HepG2 (cell line): ENCODE results near the gene SH3PXD2A. TPM values are rescaled to one million over a fixed set of nuclear protein-coding genes. Genes with fewer than 3 reads are reported as not detected.

ENCODE experiments used
- BRD4 ChIP-seq: sonication (generic); formaldehyde crosslinking; IDR thresholded peaks from 2 replicates; pipeline ENCODE4 v1.4.0; 2020; ENCODE audit warnings: missing genetic modification reagents
- CBX2 ChIP-seq, 2 experiments: fragments of 200-600 bp in 1 of 2; sonication (generic); formaldehyde crosslinking in 1 of 2; IDR thresholded peaks; 2 replicates each; pipeline versions ENCODE4 v1.7.0 to v1.8.1; 2018 to 2022; ENCODE audit warnings: low read depth in 2 of 2, low read length in 1 of 2, mild to moderate bottlenecking in 1 of 2, missing genetic modification reagents in 1 of 2
- HMG20A ChIP-seq: IDR thresholded peaks from 2 replicates; pipeline ENCODE4 v1.6.1; 2016; ENCODE audit warnings: borderline replicate concordance
- KAT7 ChIP-seq: IDR thresholded peaks from 2 replicates; pipeline ENCODE4 v1.6.1; 2018; ENCODE audit warnings: borderline replicate concordance, missing compliant biosample characterization
- PCBP1 ChIP-seq: fragments of 200-400 bp; formaldehyde crosslinking; IDR thresholded peaks from 2 replicates; pipeline ENCODE4 v1.6.1; 2017; ENCODE audit warnings: mild to moderate bottlenecking, low read depth, low read length, borderline replicate concordance
- PTBP1 ChIP-seq: fragments of 200-400 bp; formaldehyde crosslinking; IDR thresholded peaks from 2 replicates; pipeline ENCODE4 v1.6.1; 2018; ENCODE audit warnings: low read length, low read depth; ENCODE audit not compliant: poor library complexity, severe bottlenecking
- SMARCE1 ChIP-seq: fragments of 450-650 bp; IDR thresholded peaks from 2 replicates; pipeline ENCODE4 v1.6.1; 2017; ENCODE audit warnings: borderline replicate concordance
- TP53 ChIP-seq: sonication (generic); formaldehyde crosslinking; conservative IDR thresholded peaks from 2 replicates; pipeline ENCODE4 v1.4.0; 2020; ENCODE audit warnings: missing genetic modification reagents
- ZNF451 ChIP-seq: sonication (generic); formaldehyde crosslinking; IDR thresholded peaks from 2 replicates; pipeline ENCODE4 v1.5.0; 2020; ENCODE audit warnings: mild to moderate bottlenecking, missing genetic modification reagents
- ZNF549 ChIP-seq: sonication (generic); formaldehyde crosslinking; IDR thresholded peaks from 2 replicates; pipeline ENCODE4 v1.5.0; 2020; ENCODE audit warnings: missing genetic modification reagents
- ZNF670 ChIP-seq: sonication (generic); formaldehyde crosslinking; IDR thresholded peaks from 2 replicates; pipeline ENCODE4 v1.8.0; 2022; ENCODE audit warnings: mild to moderate bottlenecking, missing genetic modification reagents, borderline replicate concordance
- polyA plus RNA-seq, 8 experiments: library from polyadenylated mRNA; depleted of rRNA in 3 of 8; stranded (reverse) in 7 of 8; unstranded in 1 of 8; fragments of >200 nt; fragmentation: Illumina TruSeq in 4 of 8; extraction: Trizol in 4 of 8; gene quantifications; 2 replicates each; pipeline versions ENCODE4 v1.2.1 to v1.2.3, GENCODE V29; 2011 to 2016; ENCODE audit warnings: low read depth in 4 of 8, missing spikeins in 1 of 8, mixed read lengths in 1 of 8; ENCODE audit not compliant: insufficient read depth in 1 of 8
- total RNA-seq, 5 experiments: library from RNA; depleted of rRNA; stranded (reverse); fragments of >200 nt; fragmentation: Illumina TruSeq; extraction: Trizol; gene quantifications; 2 replicates each; pipeline ENCODE4 v1.2.3, GENCODE V29; 2016; ENCODE audit warnings: low read depth in 1 of 5
- TF ChIP-seq, protein P1 (sequence below): sonication (generic); formaldehyde crosslinking; IDR thresholded peaks from 2 replicates; pipeline ENCODE4 v1.5.0; 2020; ENCODE audit warnings: mild to moderate bottlenecking, missing genetic modification reagents
- TF ChIP-seq, protein P2 (sequence below): sonication (generic); formaldehyde crosslinking; IDR thresholded peaks from 2 replicates; pipeline ENCODE4 v1.8.0; 2022; ENCODE audit warnings: missing genetic modification reagents, mild to moderate bottlenecking, moderate library complexity, borderline replicate concordance
- TF ChIP-seq, protein P3 (sequence below): sonication (generic); formaldehyde crosslinking; conservative IDR thresholded peaks from 2 replicates; pipeline ENCODE4 v1.4.0; 2020; ENCODE audit warnings: mild to moderate bottlenecking, missing genetic modification reagents, moderate library complexity
- TF ChIP-seq, protein P4 (sequence below): sonication (generic); formaldehyde crosslinking; IDR thresholded peaks from 2 replicates; pipeline ENCODE4 v1.4.0; 2020; ENCODE audit warnings: missing genetic modification reagents, borderline replicate concordance
- TF ChIP-seq, protein P5 (sequence below), 2 experiments: IDR thresholded peaks; 2 replicates each; pipeline ENCODE4 v1.6.1; 2011 to 2012; ENCODE audit warnings: low read length in 2 of 2, borderline replicate concordance in 1 of 2, low read depth in 1 of 2, mild to moderate bottlenecking in 1 of 2, moderate library complexity in 1 of 2

Gene SH3PXD2A
- total and polyA plus RNA-seq, 2 of the 13 experiments (the other 11 are each of a cell fraction or from before 2014, with no cell fraction given), result 11.1 to 11.3 TPM

DNA sequence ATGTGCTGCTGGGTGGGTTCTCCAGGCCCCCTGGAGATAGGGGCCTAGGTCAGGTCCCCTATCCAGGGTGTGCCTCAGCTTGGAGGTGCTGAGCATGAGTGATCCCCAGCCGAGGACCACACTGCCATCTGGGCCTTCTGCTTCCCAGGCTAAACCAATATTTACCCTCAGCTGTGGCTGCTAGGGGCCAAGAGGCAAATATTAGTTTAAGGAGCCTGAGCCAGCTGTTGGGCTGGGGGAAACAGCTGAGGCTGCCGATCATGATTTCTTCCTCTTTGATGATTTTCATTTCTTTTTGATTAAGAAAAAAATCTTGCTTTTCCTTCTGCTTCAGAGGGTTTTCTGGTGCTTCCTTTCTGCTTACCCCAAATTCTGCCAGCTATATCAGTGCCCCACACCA is 278.5 kb downstream of the SH3PXD2A start (continued):
- TF ChIP-seq, protein P1, sequence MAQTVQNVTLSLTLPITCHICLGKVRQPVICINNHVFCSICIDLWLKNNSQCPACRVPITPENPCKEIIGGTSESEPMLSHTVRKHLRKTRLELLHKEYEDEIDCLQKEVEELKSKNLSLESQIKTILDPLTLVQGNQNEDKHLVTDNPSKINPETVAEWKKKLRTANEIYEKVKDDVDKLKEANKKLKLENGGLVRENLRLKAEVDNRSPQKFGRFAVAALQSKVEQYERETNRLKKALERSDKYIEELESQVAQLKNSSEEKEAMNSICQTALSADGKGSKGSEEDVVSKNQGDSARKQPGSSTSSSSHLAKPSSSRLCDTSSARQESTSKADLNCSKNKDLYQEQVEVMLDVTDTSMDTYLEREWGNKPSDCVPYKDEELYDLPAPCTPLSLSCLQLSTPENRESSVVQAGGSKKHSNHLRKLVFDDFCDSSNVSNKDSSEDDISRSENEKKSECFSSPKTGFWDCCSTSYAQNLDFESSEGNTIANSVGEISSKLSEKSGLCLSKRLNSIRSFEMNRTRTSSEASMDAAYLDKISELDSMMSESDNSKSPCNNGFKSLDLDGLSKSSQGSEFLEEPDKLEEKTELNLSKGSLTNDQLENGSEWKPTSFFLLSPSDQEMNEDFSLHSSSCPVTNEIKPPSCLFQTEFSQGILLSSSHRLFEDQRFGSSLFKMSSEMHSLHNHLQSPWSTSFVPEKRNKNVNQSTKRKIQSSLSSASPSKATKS (CRISPR knock-in tag), result no peak
- TF ChIP-seq, protein P2, sequence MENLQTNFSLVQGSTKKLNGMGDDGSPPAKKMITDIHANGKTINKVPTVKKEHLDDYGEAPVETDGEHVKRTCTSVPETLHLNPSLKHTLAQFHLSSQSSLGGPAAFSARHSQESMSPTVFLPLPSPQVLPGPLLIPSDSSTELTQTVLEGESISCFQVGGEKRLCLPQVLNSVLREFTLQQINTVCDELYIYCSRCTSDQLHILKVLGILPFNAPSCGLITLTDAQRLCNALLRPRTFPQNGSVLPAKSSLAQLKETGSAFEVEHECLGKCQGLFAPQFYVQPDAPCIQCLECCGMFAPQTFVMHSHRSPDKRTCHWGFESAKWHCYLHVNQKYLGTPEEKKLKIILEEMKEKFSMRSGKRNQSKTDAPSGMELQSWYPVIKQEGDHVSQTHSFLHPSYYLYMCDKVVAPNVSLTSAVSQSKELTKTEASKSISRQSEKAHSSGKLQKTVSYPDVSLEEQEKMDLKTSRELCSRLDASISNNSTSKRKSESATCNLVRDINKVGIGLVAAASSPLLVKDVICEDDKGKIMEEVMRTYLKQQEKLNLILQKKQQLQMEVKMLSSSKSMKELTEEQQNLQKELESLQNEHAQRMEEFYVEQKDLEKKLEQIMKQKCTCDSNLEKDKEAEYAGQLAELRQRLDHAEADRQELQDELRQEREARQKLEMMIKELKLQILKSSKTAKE (CRISPR knock-in tag), result peak; percentile 72
- no peak for TF ChIP-seq PCBP1
- TF ChIP-seq, protein P3, sequence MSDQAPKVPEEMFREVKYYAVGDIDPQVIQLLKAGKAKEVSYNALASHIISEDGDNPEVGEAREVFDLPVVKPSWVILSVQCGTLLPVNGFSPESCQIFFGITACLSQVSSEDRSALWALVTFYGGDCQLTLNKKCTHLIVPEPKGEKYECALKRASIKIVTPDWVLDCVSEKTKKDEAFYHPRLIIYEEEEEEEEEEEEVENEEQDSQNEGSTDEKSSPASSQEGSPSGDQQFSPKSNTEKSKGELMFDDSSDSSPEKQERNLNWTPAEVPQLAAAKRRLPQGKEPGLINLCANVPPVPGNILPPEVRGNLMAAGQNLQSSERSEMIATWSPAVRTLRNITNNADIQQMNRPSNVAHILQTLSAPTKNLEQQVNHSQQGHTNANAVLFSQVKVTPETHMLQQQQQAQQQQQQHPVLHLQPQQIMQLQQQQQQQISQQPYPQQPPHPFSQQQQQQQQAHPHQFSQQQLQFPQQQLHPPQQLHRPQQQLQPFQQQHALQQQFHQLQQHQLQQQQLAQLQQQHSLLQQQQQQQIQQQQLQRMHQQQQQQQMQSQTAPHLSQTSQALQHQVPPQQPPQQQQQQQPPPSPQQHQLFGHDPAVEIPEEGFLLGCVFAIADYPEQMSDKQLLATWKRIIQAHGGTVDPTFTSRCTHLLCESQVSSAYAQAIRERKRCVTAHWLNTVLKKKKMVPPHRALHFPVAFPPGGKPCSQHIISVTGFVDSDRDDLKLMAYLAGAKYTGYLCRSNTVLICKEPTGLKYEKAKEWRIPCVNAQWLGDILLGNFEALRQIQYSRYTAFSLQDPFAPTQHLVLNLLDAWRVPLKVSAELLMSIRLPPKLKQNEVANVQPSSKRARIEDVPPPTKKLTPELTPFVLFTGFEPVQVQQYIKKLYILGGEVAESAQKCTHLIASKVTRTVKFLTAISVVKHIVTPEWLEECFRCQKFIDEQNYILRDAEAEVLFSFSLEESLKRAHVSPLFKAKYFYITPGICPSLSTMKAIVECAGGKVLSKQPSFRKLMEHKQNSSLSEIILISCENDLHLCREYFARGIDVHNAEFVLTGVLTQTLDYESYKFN (CRISPR knock-in tag), result peak; percentile 80
- TF ChIP-seq SMARCE1, result no peak
- no peak for TF ChIP-seq ZNF451 (CRISPR knock-in tag)
- TF ChIP-seq TP53 (CRISPR knock-in tag), result no peak
- TF ChIP-seq CBX2 (IDR thresholded peaks at IDR 0.05; ENCODE audit: low read depth, low read length), result no peak
- no peak for TF ChIP-seq CBX2 (CRISPR knock-in tag; IDR thresholded peaks at IDR 0.05; ENCODE audit: low read depth)
- no peak for TF ChIP-seq BRD4 (CRISPR knock-in tag)
- TF ChIP-seq, protein P4, sequence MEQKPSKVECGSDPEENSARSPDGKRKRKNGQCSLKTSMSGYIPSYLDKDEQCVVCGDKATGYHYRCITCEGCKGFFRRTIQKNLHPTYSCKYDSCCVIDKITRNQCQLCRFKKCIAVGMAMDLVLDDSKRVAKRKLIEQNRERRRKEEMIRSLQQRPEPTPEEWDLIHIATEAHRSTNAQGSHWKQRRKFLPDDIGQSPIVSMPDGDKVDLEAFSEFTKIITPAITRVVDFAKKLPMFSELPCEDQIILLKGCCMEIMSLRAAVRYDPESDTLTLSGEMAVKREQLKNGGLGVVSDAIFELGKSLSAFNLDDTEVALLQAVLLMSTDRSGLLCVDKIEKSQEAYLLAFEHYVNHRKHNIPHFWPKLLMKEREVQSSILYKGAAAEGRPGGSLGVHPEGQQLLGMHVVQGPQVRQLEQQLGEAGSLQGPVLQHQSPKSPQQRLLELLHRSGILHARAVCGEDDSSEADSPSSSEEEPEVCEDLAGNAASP (CRISPR knock-in tag), result peak; percentile 47; the same call in 1 of the 2 replicates
- TF ChIP-seq, protein P5, sequence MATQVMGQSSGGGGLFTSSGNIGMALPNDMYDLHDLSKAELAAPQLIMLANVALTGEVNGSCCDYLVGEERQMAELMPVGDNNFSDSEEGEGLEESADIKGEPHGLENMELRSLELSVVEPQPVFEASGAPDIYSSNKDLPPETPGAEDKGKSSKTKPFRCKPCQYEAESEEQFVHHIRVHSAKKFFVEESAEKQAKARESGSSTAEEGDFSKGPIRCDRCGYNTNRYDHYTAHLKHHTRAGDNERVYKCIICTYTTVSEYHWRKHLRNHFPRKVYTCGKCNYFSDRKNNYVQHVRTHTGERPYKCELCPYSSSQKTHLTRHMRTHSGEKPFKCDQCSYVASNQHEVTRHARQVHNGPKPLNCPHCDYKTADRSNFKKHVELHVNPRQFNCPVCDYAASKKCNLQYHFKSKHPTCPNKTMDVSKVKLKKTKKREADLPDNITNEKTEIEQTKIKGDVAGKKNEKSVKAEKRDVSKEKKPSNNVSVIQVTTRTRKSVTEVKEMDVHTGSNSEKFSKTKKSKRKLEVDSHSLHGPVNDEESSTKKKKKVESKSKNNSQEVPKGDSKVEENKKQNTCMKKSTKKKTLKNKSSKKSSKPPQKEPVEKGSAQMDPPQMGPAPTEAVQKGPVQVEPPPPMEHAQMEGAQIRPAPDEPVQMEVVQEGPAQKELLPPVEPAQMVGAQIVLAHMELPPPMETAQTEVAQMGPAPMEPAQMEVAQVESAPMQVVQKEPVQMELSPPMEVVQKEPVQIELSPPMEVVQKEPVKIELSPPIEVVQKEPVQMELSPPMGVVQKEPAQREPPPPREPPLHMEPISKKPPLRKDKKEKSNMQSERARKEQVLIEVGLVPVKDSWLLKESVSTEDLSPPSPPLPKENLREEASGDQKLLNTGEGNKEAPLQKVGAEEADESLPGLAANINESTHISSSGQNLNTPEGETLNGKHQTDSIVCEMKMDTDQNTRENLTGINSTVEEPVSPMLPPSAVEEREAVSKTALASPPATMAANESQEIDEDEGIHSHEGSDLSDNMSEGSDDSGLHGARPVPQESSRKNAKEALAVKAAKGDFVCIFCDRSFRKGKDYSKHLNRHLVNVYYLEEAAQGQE (IDR thresholded peaks at IDR 0.05; ENCODE audit: borderline replicate concordance in 1 of 2, low read depth in 1 of 2, low read length in 2 of 2), result no peak
- 0 out of 2 replicates have a peak, but pooled peaks have one; percentile 59 for TF ChIP-seq ZNF670 (CRISPR knock-in tag)
- no peak for TF ChIP-seq KAT7
- no peak for TF ChIP-seq PTBP1
- TF ChIP-seq ZNF549, result no peak
- TF ChIP-seq HMG20A (CRISPR knock-in tag), result peak; percentile 85
